Skeletal muscle cell (primary cell): ENCODE results near the gene GOLIM4.
A peak's percentile ranks its signal among the peaks of the same experiment; 100 is the strongest.

Experiments
- DNase-seq: peaks from one replicate; pipeline ENCODE4 v3.0.0-alpha.2; 2010; ENCODE audit warnings: low read depth
- H3K4me3 ChIP-seq: 2 replicates; pipeline ENCODE4 v1.5.1; 2011; ENCODE audit warnings: low read depth, mild to moderate bottlenecking, control low read depth, low read length, moderate library complexity

Gene GOLIM4

GRCh38 chr3:168051531-168052471 is 43.9 kb downstream of the GOLIM4 start:
- H3K4me3 ChIP-seq, result no peak overlapping the region
- DNase-seq, result peak; percentile 41

GRCh38 chr3:168051070-168051469 is 44.7 kb downstream of the GOLIM4 start:
- DNase-seq, result no peak
- H3K4me3 ChIP-seq, result no peak overlapping the region

GRCh38 chr3:168049367-168049974 is 46.3 kb downstream of the GOLIM4 start:
- H3K4me3 ChIP-seq, result no peak overlapping the region
- DNase-seq, result no peak

- H3K4me3 ChIP-seq, result no peak overlapping the region
- no peak for DNase-seq
These were observed 47.1 kb downstream of the GOLIM4 start for GRCh38 chr3:168048414-168049330.

GRCh38 chr3:168047936-168048335 is 47.8 kb downstream of the GOLIM4 start:
- no peak for DNase-seq
- no peak overlapping the region for H3K4me3 ChIP-seq

GRCh38 chr3:168047190-168047795 is 48.4 kb downstream of the GOLIM4 start:
- DNase-seq, result peak; percentile 46
- H3K4me3 ChIP-seq, result no peak overlapping the region

- no peak for DNase-seq
- H3K4me3 ChIP-seq, result no peak overlapping the region
These were observed 51.7 kb downstream of the GOLIM4 start for GRCh38 chr3:168044049-168044448.

GRCh38 chr3:168040607-168041208 is 55.0 kb downstream of the GOLIM4 start:
- DNase-seq, result peak; percentile 38

GRCh38 chr3:168037020-168037419 is 58.7 kb downstream of the GOLIM4 start:
- DNase-seq, result no peak

More at GRCh38 chr3:168040607-168041208, 55.0 kb downstream of the GOLIM4 start:
- H3K4me3 ChIP-seq, result no peak overlapping the region

GRCh38 chr3:168036619-168037018 is 59.1 kb downstream of the GOLIM4 start:
- H3K4me3 ChIP-seq, result no peak overlapping the region
- no peak for DNase-seq

More at GRCh38 chr3:168037020-168037419, 58.7 kb downstream of the GOLIM4 start:
- H3K4me3 ChIP-seq, result no peak overlapping the region

GRCh38 chr3:168034152-168034928 is 61.4 kb downstream of the GOLIM4 start:
- peak; percentile 17 for DNase-seq

GRCh38 chr3:168030577-168030976 is 65.1 kb downstream of the GOLIM4 start:
- DNase-seq, result no peak

More at GRCh38 chr3:168034152-168034928, 61.4 kb downstream of the GOLIM4 start:
- no peak overlapping the region for H3K4me3 ChIP-seq

GRCh38 chr3:168029705-168030104 is 66.0 kb downstream of the GOLIM4 start:
- DNase-seq, result no peak
- H3K4me3 ChIP-seq, result no peak overlapping the region

More at GRCh38 chr3:168030577-168030976, 65.1 kb downstream of the GOLIM4 start:
- no peak overlapping the region for H3K4me3 ChIP-seq

GRCh38 chr3:168028086-168028485 is 67.6 kb downstream of the GOLIM4 start:
- DNase-seq, result no peak
- no peak overlapping the region for H3K4me3 ChIP-seq

GRCh38 chr3:168026764-168027163 is 69.0 kb downstream of the GOLIM4 start:
- no peak overlapping the region for H3K4me3 ChIP-seq
- no peak for DNase-seq

- H3K4me3 ChIP-seq, result no peak overlapping the region
- peak; percentile 31 for DNase-seq
These were observed 70.6 kb downstream of the GOLIM4 start for GRCh38 chr3:168025076-168025475.

GRCh38 chr3:168024537-168024941 is 71.2 kb downstream of the GOLIM4 start:
- DNase-seq, result peak; percentile 87

More at GRCh38 chr3:168024537-168024941, 71.2 kb downstream of the GOLIM4 start:
- H3K4me3 ChIP-seq, result no peak overlapping the region
